Measurements from ENCODE around the gene DUSP2.
A peak's percentile ranks its signal among the peaks of the same experiment; 100 is the strongest.

The DUSP2 gene

GRCh38 chr2:96145036-96145847 is at the start of gene DUSP2:
Gene DUSP2, minus strand, starts transcription at chr2:96145440. Its CDS starts 86 bp downstream, at chr2:96145354.
- peak; percentile 73 for DNase-seq (ENCODE audit: low spot score)

GRCh38 chr2:96191937-96192670 is 46.9 kb upstream of the DUSP2 start:
- no peak for DNase-seq (ENCODE audit: low spot score)

GRCh38 chr2:96188821-96189526 is 43.7 kb upstream of the DUSP2 start:
- DNase-seq (ENCODE audit: low spot score), result no peak

GRCh38 chr2:96186562-96186961 is 41.3 kb upstream of the DUSP2 start:
- no peak for DNase-seq (ENCODE audit: low spot score)

GRCh38 chr2:96185516-96185915 is 40.3 kb upstream of the DUSP2 start:
- DNase-seq (ENCODE audit: low spot score), result no peak

- no peak for DNase-seq (ENCODE audit: low spot score)
Measured at GRCh38 chr2:96184989-96185388, 39.7 kb upstream of the DUSP2 start.

GRCh38 chr2:96184188-96184587 is 38.9 kb upstream of the DUSP2 start:
- DNase-seq (ENCODE audit: low spot score), result no peak

GRCh38 chr2:96181529-96181928 is 36.3 kb upstream of the DUSP2 start:
- no peak for DNase-seq (ENCODE audit: low spot score)

- DNase-seq (ENCODE audit: low spot score), result no peak
Measured at GRCh38 chr2:96180521-96180920, 35.3 kb upstream of the DUSP2 start.

- no peak for DNase-seq (ENCODE audit: low spot score)
Measured at GRCh38 chr2:96180002-96180401, 34.8 kb upstream of the DUSP2 start.

- no peak for DNase-seq (ENCODE audit: low spot score)
Measured at GRCh38 chr2:96176661-96177060, 31.4 kb upstream of the DUSP2 start.

GRCh38 chr2:96175951-96176350 is 30.7 kb upstream of the DUSP2 start:
- DNase-seq (ENCODE audit: low spot score), result no peak

GRCh38 chr2:96174251-96175144 is 29.3 kb upstream of the DUSP2 start:
- peak; percentile 60 for DNase-seq (ENCODE audit: low spot score)

GRCh38 chr2:96171831-96172230 is 26.6 kb upstream of the DUSP2 start:
- no peak for DNase-seq (ENCODE audit: low spot score)

GRCh38 chr2:96170626-96171025 is 25.4 kb upstream of the DUSP2 start:
- no peak for DNase-seq (ENCODE audit: low spot score)

GRCh38 chr2:96169868-96170507 is 24.7 kb upstream of the DUSP2 start:
- no peak for DNase-seq (ENCODE audit: low spot score)

GRCh38 chr2:96167407-96168013 is 22.3 kb upstream of the DUSP2 start:
- no peak for DNase-seq (ENCODE audit: low spot score)

- DNase-seq (ENCODE audit: low spot score), result no peak
Measured at GRCh38 chr2:96164459-96165184, 19.4 kb upstream of the DUSP2 start.

GRCh38 chr2:96163768-96164429 is 18.7 kb upstream of the DUSP2 start:
- no peak for DNase-seq (ENCODE audit: low spot score)

- no peak for DNase-seq (ENCODE audit: low spot score)
Measured at GRCh38 chr2:96163415-96163767, 18.2 kb upstream of the DUSP2 start.

Measured in LoVo (cell line).